ENCODE measurements around the gene AIFM3. TPM values are rescaled to one million over a fixed set of nuclear protein-coding genes. Genes with fewer than 3 reads are reported as not detected.

The AIFM3 gene
- total and polyA plus RNA-seq, 2 of the 13 experiments (the other 11 are each of a cell fraction or from before 2014, with no cell fraction given) = 9.0 to 15.3 TPM

GRCh38 chr22:20953668-20954500 is 13.2 kb upstream of the AIFM3 start (continued):
- TF ChIP-seq FIP1L1 (IDR thresholded peaks at IDR 0.05; ENCODE audit: borderline replicate concordance, insufficient read depth, low read depth, low read length) (no peak), ZNF362 (CRISPR knock-in tag; IDR thresholded peaks at IDR 0.05; ENCODE audit: borderline replicate concordance) (no peak), ATF7-NPFF (CRISPR knock-in tag; IDR thresholded peaks at IDR 0.05; ENCODE audit: low read depth) (no peak), CREM (IDR thresholded peaks at IDR 0.05) (no peak), CREM (CRISPR knock-in tag; IDR thresholded peaks at IDR 0.05) (no peak), KLF13 (CRISPR knock-in tag; IDR thresholded peaks at IDR 0.05) (no peak), FOXM1 (CRISPR knock-in tag; IDR thresholded peaks at IDR 0.05) (no peak), GPN1 (CRISPR knock-in tag; IDR thresholded peaks at IDR 0.05; ENCODE audit: borderline replicate concordance) (no peak), SIX1 (CRISPR knock-in tag; IDR thresholded peaks at IDR 0.05; ENCODE audit: borderline replicate concordance) (no peak), TBX3 (IDR thresholded peaks at IDR 0.05; ENCODE audit: borderline replicate concordance) (no peak), ADNP (CRISPR knock-in tag; IDR thresholded peaks at IDR 0.05) (no peak), ZFP91 (CRISPR knock-in tag; IDR thresholded peaks at IDR 0.05; ENCODE audit: borderline replicate concordance) (no peak), TP53 (CRISPR knock-in tag; conservative IDR thresholded peaks at IDR 0.05) (no peak), ZSCAN21 (CRISPR knock-in tag; IDR thresholded peaks at IDR 0.05; ENCODE audit: borderline replicate concordance) (no peak), ZSCAN22 (CRISPR knock-in tag; IDR thresholded peaks at IDR 0.05) (no peak), ZNF672 (CRISPR knock-in tag; IDR thresholded peaks at IDR 0.05) (no peak), ZNF883 (CRISPR knock-in tag; IDR thresholded peaks at IDR 0.05; ENCODE audit: not compliant biosample characterization) (no peak)
- TF ChIP-seq, protein P1, sequence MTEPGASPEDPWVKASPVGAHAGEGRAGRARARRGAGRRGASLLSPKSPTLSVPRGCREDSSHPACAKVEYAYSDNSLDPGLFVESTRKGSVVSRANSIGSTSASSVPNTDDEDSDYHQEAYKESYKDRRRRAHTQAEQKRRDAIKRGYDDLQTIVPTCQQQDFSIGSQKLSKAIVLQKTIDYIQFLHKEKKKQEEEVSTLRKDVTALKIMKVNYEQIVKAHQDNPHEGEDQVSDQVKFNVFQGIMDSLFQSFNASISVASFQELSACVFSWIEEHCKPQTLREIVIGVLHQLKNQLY (CRISPR knock-in tag; IDR thresholded peaks at IDR 0.05) = no peak
- TF ChIP-seq, protein P2, sequence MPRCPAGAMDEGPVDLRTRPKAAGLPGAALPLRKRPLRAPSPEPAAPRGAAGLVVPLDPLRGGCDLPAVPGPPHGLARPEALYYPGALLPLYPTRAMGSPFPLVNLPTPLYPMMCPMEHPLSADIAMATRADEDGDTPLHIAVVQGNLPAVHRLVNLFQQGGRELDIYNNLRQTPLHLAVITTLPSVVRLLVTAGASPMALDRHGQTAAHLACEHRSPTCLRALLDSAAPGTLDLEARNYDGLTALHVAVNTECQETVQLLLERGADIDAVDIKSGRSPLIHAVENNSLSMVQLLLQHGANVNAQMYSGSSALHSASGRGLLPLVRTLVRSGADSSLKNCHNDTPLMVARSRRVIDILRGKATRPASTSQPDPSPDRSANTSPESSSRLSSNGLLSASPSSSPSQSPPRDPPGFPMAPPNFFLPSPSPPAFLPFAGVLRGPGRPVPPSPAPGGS (CRISPR knock-in tag; IDR thresholded peaks at IDR 0.05) = no peak
- TF ChIP-seq, protein P3, sequence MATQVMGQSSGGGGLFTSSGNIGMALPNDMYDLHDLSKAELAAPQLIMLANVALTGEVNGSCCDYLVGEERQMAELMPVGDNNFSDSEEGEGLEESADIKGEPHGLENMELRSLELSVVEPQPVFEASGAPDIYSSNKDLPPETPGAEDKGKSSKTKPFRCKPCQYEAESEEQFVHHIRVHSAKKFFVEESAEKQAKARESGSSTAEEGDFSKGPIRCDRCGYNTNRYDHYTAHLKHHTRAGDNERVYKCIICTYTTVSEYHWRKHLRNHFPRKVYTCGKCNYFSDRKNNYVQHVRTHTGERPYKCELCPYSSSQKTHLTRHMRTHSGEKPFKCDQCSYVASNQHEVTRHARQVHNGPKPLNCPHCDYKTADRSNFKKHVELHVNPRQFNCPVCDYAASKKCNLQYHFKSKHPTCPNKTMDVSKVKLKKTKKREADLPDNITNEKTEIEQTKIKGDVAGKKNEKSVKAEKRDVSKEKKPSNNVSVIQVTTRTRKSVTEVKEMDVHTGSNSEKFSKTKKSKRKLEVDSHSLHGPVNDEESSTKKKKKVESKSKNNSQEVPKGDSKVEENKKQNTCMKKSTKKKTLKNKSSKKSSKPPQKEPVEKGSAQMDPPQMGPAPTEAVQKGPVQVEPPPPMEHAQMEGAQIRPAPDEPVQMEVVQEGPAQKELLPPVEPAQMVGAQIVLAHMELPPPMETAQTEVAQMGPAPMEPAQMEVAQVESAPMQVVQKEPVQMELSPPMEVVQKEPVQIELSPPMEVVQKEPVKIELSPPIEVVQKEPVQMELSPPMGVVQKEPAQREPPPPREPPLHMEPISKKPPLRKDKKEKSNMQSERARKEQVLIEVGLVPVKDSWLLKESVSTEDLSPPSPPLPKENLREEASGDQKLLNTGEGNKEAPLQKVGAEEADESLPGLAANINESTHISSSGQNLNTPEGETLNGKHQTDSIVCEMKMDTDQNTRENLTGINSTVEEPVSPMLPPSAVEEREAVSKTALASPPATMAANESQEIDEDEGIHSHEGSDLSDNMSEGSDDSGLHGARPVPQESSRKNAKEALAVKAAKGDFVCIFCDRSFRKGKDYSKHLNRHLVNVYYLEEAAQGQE (IDR thresholded peaks at IDR 0.05; ENCODE audit: borderline replicate concordance in 1 of 2, low read depth in 1 of 2, low read length in 2 of 2) = 0 out of 4 replicates have a peak, but pooled peaks of 1 of the 2 experiments have one; percentile 17
